Astrocyte (in vitro differentiated cells and primary cell): ENCODE results near the gene GATC. TPM values are rescaled to one million over a fixed set of nuclear protein-coding genes. Genes with fewer than 3 reads are reported as not detected.

Experiments
- DNase-seq: peaks from one replicate; pipeline ENCODE4 v3.0.0-alpha.2; 2010; ENCODE audit warnings: low read depth
- FAIRE-seq: peaks from 2 replicates; lab custom pipeline; 2011; peaks lifted over from hg19 to GRCh38; lab: Jason Lieb, UNC
- H2AFZ ChIP-seq: 2 replicates; pipeline ENCODE4 v1.6.0; 2012; ENCODE audit warnings: low read depth, low read length, inconsistent platforms
- H3K27ac ChIP-seq: 2 replicates; pipeline ENCODE4 v1.5.1; 2011; ENCODE audit warnings: low read depth, low read length, inconsistent platforms
- H3K27me3 ChIP-seq: 2 replicates; pipeline ENCODE4 v1.6.0; 2011; ENCODE audit warnings: low read length, inconsistent platforms; ENCODE audit not compliant: insufficient read depth
- H3K36me3 ChIP-seq: 2 replicates; pipeline ENCODE4 v1.5.1; 2011; ENCODE audit warnings: low read length, inconsistent platforms; ENCODE audit not compliant: insufficient read depth
- H3K4me1 ChIP-seq: 2 replicates; pipeline ENCODE4 v1.5.1; 2011; ENCODE audit warnings: low read length, inconsistent platforms; ENCODE audit not compliant: insufficient read depth
- H3K4me2 ChIP-seq: 2 replicates; pipeline ENCODE4 v1.6.0; 2012; ENCODE audit warnings: low read length, inconsistent platforms
- H3K4me3 ChIP-seq: 2 replicates; pipeline ENCODE4 v1.5.1; 2011; ENCODE audit warnings: low read depth, mild to moderate bottlenecking, low read length, inconsistent platforms; ENCODE audit not compliant: insufficient read depth
- H3K79me2 ChIP-seq: 2 replicates; pipeline ENCODE4 v1.6.0; 2012; ENCODE audit warnings: mild to moderate bottlenecking, low read length, inconsistent platforms; ENCODE audit not compliant: insufficient read depth
- H3K9ac ChIP-seq: 2 replicates; pipeline ENCODE4 v1.6.0; 2012; ENCODE audit warnings: mild to moderate bottlenecking, low read length, inconsistent platforms
- H3K9me3 ChIP-seq: 2 replicates; pipeline ENCODE4 v1.5.1; 2012; ENCODE audit warnings: low read depth, mild to moderate bottlenecking, low read length, inconsistent platforms; ENCODE audit not compliant: insufficient read depth
- H4K20me1 ChIP-seq: 2 replicates; pipeline ENCODE4 v1.6.0; 2012; ENCODE audit warnings: low read length, inconsistent platforms; ENCODE audit not compliant: insufficient read depth
- H3K27ac Mint-ChIP-seq: one replicate; pipeline ENCODE4 v1.8.0; 2021; ENCODE audit warnings: mild to moderate bottlenecking, mixed read lengths; ENCODE audit not compliant: unreplicated experiment
- H3K27me3 Mint-ChIP-seq: one replicate; pipeline ENCODE4 v1.8.0; 2021; ENCODE audit warnings: low read depth, mixed read lengths; ENCODE audit not compliant: unreplicated experiment
- H3K36me3 Mint-ChIP-seq: one replicate; pipeline ENCODE4 v1.8.0; 2021; ENCODE audit warnings: low read depth, mixed read lengths; ENCODE audit not compliant: unreplicated experiment
- H3K4me1 Mint-ChIP-seq: one replicate; pipeline ENCODE4 v1.8.0; 2021; ENCODE audit warnings: low read depth, mixed read lengths; ENCODE audit not compliant: unreplicated experiment
- H3K4me3 Mint-ChIP-seq: one replicate; pipeline ENCODE4 v1.8.0; 2021; ENCODE audit warnings: mild to moderate bottlenecking, moderate library complexity, mixed read lengths; ENCODE audit not compliant: unreplicated experiment
- H3K9me3 Mint-ChIP-seq: one replicate; pipeline ENCODE4 v1.8.0; 2021; ENCODE audit warnings: mild to moderate bottlenecking, mixed read lengths; ENCODE audit not compliant: unreplicated experiment
- CTCF ChIP-seq: IDR thresholded peaks from 2 replicates; pipeline ENCODE4 v1.5.1; 2011; ENCODE audit warnings: low read depth, mild to moderate bottlenecking, inconsistent platforms, low read length, moderate library complexity; ENCODE audit not compliant: insufficient read depth
- EZH2 ChIP-seq: IDR thresholded peaks from 2 replicates; pipeline ENCODE4 v1.6.1; 2012; ENCODE audit warnings: mild to moderate bottlenecking, low read length, inconsistent platforms; ENCODE audit not compliant: insufficient read depth
- total RNA-seq: library from RNA; stranded (reverse); gene quantifications from 2 replicates; pipeline ENCODE4 v1.2.1, GENCODE V29; 2021

GATC gene
- total RNA-seq, 1 donor from 2014 or later: 28.8 TPM

GRCh38 chr12:120429368-120429767 is 16.9 kb upstream of the GATC start:
- Mint-ChIP-seq H3K9me3 (peaks cover 2% of the 10 kb centered on the region), H3K27me3 (no peaks in the 10 kb centered on the region), H3K4me3 (no peak overlapping the region), H3K27ac (no peak overlapping the region), H3K4me1 (no peaks in the 10 kb centered on the region), H3K36me3 (no peaks in the 10 kb centered on the region)
- no peak for TF ChIP-seq CTCF
- no peak for TF ChIP-seq EZH2
- Histone ChIP-seq H3K27ac (no peak overlapping the region), H3K79me2 (no peaks in the 10 kb centered on the region), H3K27me3 (no peaks in the 10 kb centered on the region), H4K20me1 (no peaks in the 10 kb centered on the region), H3K4me1 (no peaks in the 10 kb centered on the region), H2AFZ (no peak overlapping the region), H3K4me3 (no peak overlapping the region), H3K9ac (no peak overlapping the region), H3K4me2 (no peak overlapping the region), H3K36me3 (no peaks in the 10 kb centered on the region), H3K9me3 (no peaks in the 10 kb centered on the region)
- DNase-seq: no peak
- FAIRE-seq: no peak

GRCh38 chr12:120432772-120433525 is 13.3 kb upstream of the GATC start:
- Histone ChIP-seq H3K4me2 (no peak overlapping the region), H3K4me3 (no peak overlapping the region), H3K4me1 (no peaks in the 10 kb centered on the region), H3K9ac (no peak overlapping the region), H3K27me3 (no peaks in the 10 kb centered on the region), H3K79me2 (peaks cover 6% of the 10 kb centered on the region), H3K36me3 (no peaks in the 10 kb centered on the region), H3K27ac (no peak overlapping the region), H3K9me3 (no peaks in the 10 kb centered on the region), H4K20me1 (no peaks in the 10 kb centered on the region), H2AFZ (no peak overlapping the region)
- DNase-seq: no peak
- Mint-ChIP-seq H3K27ac (no peak overlapping the region), H3K4me3 (no peak overlapping the region), H3K4me1 (peaks cover 2% of the 10 kb centered on the region), H3K9me3 (peaks cover 2% of the 10 kb centered on the region), H3K27me3 (no peaks in the 10 kb centered on the region), H3K36me3 (no peaks in the 10 kb centered on the region)
- FAIRE-seq: no peak
- TF ChIP-seq EZH2: no peak
- TF ChIP-seq CTCF: no peak
